Measurements from ENCODE around the gene CLMN.

CLMN gene

GRCh38 chr14:95237958-95238340 lies 81.8 kb downstream of the CLMN start:
- no peak for TF ChIP-seq CTCF (conservative IDR thresholded peaks at IDR 0.05; ENCODE audit: low read depth, low read length)
- H3K4me3 ChIP-seq (ENCODE audit: low read depth, low read length): no peak overlapping the region
- DNase-seq (ENCODE audit: low read depth): peak; percentile 59

DNA sequence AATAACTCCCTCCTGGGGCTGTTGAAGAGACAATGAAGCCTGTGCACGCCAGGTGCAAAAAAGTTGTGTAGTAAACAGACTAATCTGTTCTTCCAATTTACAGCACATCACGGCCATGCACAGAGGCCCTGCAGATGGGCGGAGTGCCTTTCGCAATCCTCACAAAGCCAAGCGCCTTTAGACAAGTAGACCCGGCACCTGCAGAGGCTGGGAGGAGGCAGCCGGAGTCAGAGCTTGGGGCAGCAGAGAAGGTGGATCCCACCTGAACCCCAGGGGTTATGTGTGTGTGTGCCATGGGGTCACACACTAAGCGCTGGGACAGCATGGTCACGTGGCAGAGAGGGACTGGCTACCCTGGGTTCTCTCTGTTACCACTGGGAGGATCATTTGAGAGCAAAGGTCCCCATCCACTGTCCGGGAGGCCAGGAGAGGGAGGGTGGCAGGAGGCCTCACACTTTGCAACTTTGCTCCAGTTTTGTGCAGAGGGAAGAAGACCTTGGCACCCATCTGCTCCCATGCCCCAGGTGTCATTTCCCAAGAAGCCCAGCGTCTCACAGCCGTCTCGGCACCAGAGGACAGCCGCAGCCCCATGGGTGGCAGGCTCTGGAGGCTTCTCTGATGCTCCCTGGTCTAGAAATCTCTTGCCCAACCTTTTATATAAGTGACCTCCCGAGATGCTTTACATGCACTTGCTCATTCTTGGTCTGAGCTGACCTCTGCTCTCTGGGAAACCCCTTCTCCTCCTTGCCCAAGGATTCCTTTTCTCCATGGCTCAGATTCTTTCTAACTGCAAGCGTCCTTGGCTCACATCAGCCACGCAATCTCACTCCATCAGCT lies 82.4 kb downstream of the CLMN start:
- no peak overlapping the region for H3K4me3 ChIP-seq (ENCODE audit: low read depth, low read length)
- no peak for TF ChIP-seq CTCF (conservative IDR thresholded peaks at IDR 0.05; ENCODE audit: low read depth, low read length)
- DNase-seq (ENCODE audit: low read depth): peak; percentile 67

DNA sequence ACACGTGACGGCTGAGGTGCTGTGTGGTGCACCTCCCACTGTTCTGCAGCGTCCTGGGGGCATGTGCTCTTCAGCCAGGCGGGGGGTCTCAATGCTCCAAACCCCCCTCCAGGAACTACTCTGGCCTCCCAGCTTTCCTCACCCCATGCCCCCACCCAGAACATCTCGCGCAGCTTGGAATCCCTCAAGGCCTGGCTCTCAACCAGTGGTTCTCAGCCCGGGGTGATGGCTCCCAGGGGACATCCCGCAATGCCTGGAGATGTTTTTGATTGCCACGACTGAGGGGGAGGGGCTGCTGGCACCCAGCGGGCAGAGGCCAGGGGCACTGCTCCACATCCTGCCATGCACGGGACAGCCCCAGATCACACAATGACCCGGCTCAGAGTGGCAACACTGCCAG lies 83.5 kb downstream of the CLMN start:
- no peak overlapping the region for H3K4me3 ChIP-seq (ENCODE audit: low read depth, low read length)
- TF ChIP-seq CTCF (conservative IDR thresholded peaks at IDR 0.05; ENCODE audit: low read depth, low read length): no peak
- DNase-seq (ENCODE audit: low read depth): no peak

- no peak for TF ChIP-seq CTCF (conservative IDR thresholded peaks at IDR 0.05; ENCODE audit: low read depth, low read length)
- DNase-seq (ENCODE audit: low read depth): no peak
- no peak overlapping the region for H3K4me3 ChIP-seq (ENCODE audit: low read depth, low read length)
Observed at GRCh38 chr14:95235767-95236166, 83.9 kb downstream of the CLMN start.

GRCh38 chr14:95235351-95235750 lies 84.4 kb downstream of the CLMN start:
- no peak overlapping the region for H3K4me3 ChIP-seq (ENCODE audit: low read depth, low read length)
- no peak for DNase-seq (ENCODE audit: low read depth)
- TF ChIP-seq CTCF (conservative IDR thresholded peaks at IDR 0.05; ENCODE audit: low read depth, low read length): no peak

GRCh38 chr14:95234426-95234825 lies 85.3 kb downstream of the CLMN start:
- TF ChIP-seq CTCF (conservative IDR thresholded peaks at IDR 0.05; ENCODE audit: low read depth, low read length): no peak
- no peak for DNase-seq (ENCODE audit: low read depth)
- no peak overlapping the region for H3K4me3 ChIP-seq (ENCODE audit: low read depth, low read length)

DNA sequence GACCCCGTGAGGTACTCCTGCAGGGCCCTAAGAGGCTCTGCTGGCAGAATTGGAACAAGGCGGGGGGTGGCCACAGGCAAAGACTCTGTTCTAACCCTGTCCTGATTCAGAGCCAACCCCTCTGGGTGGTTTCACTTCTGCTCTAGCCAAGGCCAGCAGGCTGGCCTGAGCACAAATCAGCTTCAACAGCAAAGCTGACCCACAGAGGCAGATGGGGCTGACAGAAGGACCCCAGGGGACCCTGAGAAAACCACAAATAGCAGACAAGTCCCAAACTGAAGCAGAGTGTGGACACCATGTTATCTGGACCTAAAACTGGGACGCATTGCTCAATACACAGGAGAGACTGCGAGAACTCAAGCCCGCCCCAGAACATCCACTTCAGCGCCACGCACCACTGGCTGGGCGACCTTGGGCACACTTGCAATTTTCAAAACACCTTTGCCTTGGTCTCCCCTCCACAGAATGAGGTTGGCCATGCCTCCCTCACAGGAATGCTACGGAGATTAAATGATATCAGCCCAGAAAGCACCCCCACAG lies 85.9 kb downstream of the CLMN start:
- DNase-seq (ENCODE audit: low read depth): no peak
- no peak for TF ChIP-seq CTCF (conservative IDR thresholded peaks at IDR 0.05; ENCODE audit: low read depth, low read length)
- H3K4me3 ChIP-seq (ENCODE audit: low read depth, low read length): no peak overlapping the region

Data from choroid plexus epithelial cell (primary cell).